Caco-2 (cell line): ENCODE measurements around the gene PRR18. TPM values are rescaled to one million over a fixed set of nuclear protein-coding genes. Genes with fewer than 3 reads are reported as not detected.

ENCODE experiments used
- BruUV-seq: library from RNA; stranded (reverse); fragments of 400-500 nt; replicated peaks from 2 replicates; lab custom pipeline; 2021; lab: Mats Ljungman, UMichigan
- CTCF ChIA-PET: fragments of 300-600 bp; sonication (Branson Sonifier 250); formaldehyde crosslinking; loops from one replicate; lab custom pipeline; 2022; ENCODE audit warnings: antibody characterized with exemption; lab: Charles Lee
- POLR2A ChIA-PET: fragments of 300-600 bp; sonication (Branson Sonifier 250); formaldehyde crosslinking; loops from one replicate; lab custom pipeline; 2022; ENCODE audit warnings: antibody characterized with exemption; lab: Charles Lee
- DNase-seq, 2 experiments: peaks; one replicate each; pipeline versions ENCODE4 v3.0.0 to v3.0.0-alpha.2; 2020 to 2022
- H3K27me3 ChIP-seq: replicated peaks from 2 replicates; pipeline ENCODE4 v1.6.0; 2011; ENCODE audit warnings: low read length; ENCODE audit not compliant: control insufficient read depth, insufficient read depth
- H3K36me3 ChIP-seq: 2 replicates; pipeline ENCODE4 v1.5.1; 2011; ENCODE audit warnings: low read length; ENCODE audit not compliant: control insufficient read depth, insufficient read depth
- H3K4me1 ChIP-seq: fragments of 250-450 bp; sonication (Bioruptor Pico); 2 replicates; pipeline ENCODE4 v1.5.1; 2020; ENCODE audit warnings: mild to moderate bottlenecking
- H3K4me3 ChIP-seq: 2 replicates; pipeline ENCODE4 v1.5.1; 2011; ENCODE audit warnings: low read depth, mild to moderate bottlenecking, control low read depth, low read length
- H3K9me3 ChIP-seq: fragments of 250-450 bp; sonication (Bioruptor Pico); 2 replicates; pipeline ENCODE4 v1.5.1; 2020; ENCODE audit warnings: mild to moderate bottlenecking, moderate library complexity
- H3K27ac Mint-ChIP-seq: one replicate; pipeline ENCODE4 v1.8.0; 2022; ENCODE audit warnings: mixed read lengths; ENCODE audit not compliant: unreplicated experiment
- H3K27me3 Mint-ChIP-seq: one replicate; pipeline ENCODE4 v1.8.0; 2022; ENCODE audit warnings: mixed read lengths; ENCODE audit not compliant: insufficient read depth, unreplicated experiment
- H3K36me3 Mint-ChIP-seq: one replicate; pipeline ENCODE4 v1.8.0; 2022; ENCODE audit warnings: mild to moderate bottlenecking, mixed read lengths; ENCODE audit not compliant: insufficient read depth, unreplicated experiment
- H3K4me1 Mint-ChIP-seq: one replicate; pipeline ENCODE4 v1.8.0; 2022; ENCODE audit warnings: low read depth, mixed read lengths; ENCODE audit not compliant: unreplicated experiment
- H3K4me3 Mint-ChIP-seq: one replicate; pipeline ENCODE4 v1.8.0; 2022; ENCODE audit warnings: mild to moderate bottlenecking, moderate library complexity, mixed read lengths; ENCODE audit not compliant: unreplicated experiment
- H3K9me3 Mint-ChIP-seq: one replicate; pipeline ENCODE4 v1.8.0; 2022; ENCODE audit warnings: mixed read lengths; ENCODE audit not compliant: unreplicated experiment
- intact Hi-C: fragments of 100-400 bp; cut with micrococcal nuclease; formaldehyde crosslinking; loops from one replicate; pipeline ENCODE4 v1.10.0; 2022; ENCODE audit not compliant: unreplicated experiment
- total RNA-seq: library from RNA; stranded (reverse); gene quantifications from 2 replicates; pipeline ENCODE4 v1.2.3, GENCODE V29; 2022
- TF ChIP-seq, protein P1 (sequence below), 2 experiments: fragments of 200-600 bp in 1 of 2; IDR thresholded peaks; 1 replicate in 1 of 2; 2 replicates in 1 of 2; pipeline versions ENCODE4 v1.5.1 to v1.8.0; 2011 to 2022; ENCODE audit warnings: antibody characterized with exemption in 1 of 2, control low read depth in 1 of 2, inconsistent platforms in 1 of 2, low read depth in 1 of 2, low read length in 1 of 2, mild to moderate bottlenecking in 1 of 2, moderate library complexity in 1 of 2; ENCODE audit not compliant: insufficient read depth in 1 of 2, severe bottlenecking in 1 of 2, unreplicated experiment in 1 of 2

PRR18 gene
- total RNA-seq, 1 experiment from 2014 or later, result 0.95 TPM

DNA sequence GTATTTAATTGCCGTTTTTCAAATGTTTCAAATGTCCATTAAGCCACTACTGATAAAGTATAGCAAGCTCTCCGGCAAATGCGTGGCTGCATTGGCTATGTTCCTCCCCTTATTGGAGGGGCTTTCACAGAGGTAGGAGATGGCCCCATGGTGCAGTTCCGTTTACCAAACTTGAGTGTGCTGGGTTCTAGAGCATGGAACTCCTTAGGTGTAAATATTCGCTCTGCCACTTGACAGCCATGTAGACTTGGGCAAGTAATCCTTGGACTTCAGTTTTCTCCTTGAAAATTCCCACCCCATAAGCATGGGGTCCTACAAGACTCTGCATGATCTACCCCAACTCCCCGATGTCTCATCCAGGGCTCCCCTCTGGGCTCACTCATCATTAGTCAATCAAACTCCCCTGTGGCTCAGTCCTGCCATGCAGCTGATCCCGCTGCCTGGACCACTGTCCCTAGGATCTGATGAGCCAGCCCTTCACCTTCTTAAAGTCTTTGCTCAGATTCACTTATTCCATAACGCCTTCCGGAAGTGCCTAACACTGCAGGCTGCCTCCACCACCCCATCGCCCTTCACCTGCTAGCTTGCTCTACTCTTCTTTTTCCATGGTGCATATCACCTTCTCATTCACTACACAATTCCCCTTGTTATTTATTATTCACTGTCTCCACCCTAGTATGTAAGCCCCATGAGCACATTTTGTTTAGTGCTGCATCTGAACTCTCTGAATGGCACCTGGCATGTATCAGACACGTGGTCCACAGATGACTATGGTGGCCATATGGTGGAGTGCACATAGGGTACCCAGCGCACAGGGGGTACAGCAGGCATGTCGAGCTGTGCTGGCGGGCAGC, 18.8 kb downstream of the PRR18 start:
- no peak overlapping the region for H3K4me3 Mint-ChIP-seq
- ChIA-PET POLR2A (no interaction called here), CTCF (no interaction called here)
- intact Hi-C loops, result no loop called here
- H3K4me1 ChIP-seq, result no peaks in the 10 kb centered on the region
- DNase-seq, result no peak
- no peaks in the 10 kb centered on the region for H3K27me3 ChIP-seq
- no peak overlapping the region for H3K4me3 ChIP-seq
- no peaks in the 10 kb centered on the region for H3K9me3 ChIP-seq
- H3K36me3 Mint-ChIP-seq, result peaks cover 4% of the 10 kb centered on the region
- H3K36me3 ChIP-seq, result no peaks in the 10 kb centered on the region
- no peak overlapping the region for H3K27ac Mint-ChIP-seq
- H3K4me1 Mint-ChIP-seq, result no peaks in the 10 kb centered on the region
- H3K27me3 Mint-ChIP-seq, result peaks cover 14% of the 10 kb centered on the region
- H3K9me3 Mint-ChIP-seq, result no peaks in the 10 kb centered on the region
- no TSS peak for BruUV-seq
- TF ChIP-seq, protein P1, sequence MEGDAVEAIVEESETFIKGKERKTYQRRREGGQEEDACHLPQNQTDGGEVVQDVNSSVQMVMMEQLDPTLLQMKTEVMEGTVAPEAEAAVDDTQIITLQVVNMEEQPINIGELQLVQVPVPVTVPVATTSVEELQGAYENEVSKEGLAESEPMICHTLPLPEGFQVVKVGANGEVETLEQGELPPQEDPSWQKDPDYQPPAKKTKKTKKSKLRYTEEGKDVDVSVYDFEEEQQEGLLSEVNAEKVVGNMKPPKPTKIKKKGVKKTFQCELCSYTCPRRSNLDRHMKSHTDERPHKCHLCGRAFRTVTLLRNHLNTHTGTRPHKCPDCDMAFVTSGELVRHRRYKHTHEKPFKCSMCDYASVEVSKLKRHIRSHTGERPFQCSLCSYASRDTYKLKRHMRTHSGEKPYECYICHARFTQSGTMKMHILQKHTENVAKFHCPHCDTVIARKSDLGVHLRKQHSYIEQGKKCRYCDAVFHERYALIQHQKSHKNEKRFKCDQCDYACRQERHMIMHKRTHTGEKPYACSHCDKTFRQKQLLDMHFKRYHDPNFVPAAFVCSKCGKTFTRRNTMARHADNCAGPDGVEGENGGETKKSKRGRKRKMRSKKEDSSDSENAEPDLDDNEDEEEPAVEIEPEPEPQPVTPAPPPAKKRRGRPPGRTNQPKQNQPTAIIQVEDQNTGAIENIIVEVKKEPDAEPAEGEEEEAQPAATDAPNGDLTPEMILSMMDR (IDR thresholded peaks at IDR 0.05; ENCODE audit: insufficient read depth in 1 of 2, low read depth in 1 of 2, low read length in 1 of 2, severe bottlenecking in 1 of 2, unreplicated experiment in 1 of 2), result no peak

DNA sequence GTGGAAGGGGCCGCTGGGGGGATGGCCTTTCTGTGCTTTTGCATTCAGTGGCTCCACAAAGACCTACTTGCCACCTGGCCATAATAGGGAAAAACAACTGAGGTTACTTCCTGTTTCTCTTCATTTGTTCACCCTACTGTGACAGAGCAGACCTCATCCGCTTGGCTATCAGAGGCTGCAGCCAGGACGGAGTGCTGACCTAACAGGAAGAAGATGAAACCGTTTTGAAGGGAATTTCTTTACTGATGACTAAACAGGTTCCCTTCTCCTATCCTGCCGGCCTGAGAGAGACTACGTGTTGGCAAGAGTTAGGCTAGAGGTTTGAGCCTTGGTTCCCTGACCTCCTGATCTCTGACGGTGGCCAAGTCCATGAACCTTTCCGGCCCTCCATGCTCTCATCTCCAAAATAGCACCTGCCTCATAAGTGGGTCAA, 21.3 kb downstream of the PRR18 start:
- H3K4me3 ChIP-seq, result no peak overlapping the region
- POLR2A ChIA-PET, result no interaction called here
- BruUV-seq, result no TSS peak
- no peak overlapping the region for H3K4me3 Mint-ChIP-seq
- peaks cover 11% of the 10 kb centered on the region for H3K27me3 Mint-ChIP-seq
- H3K4me1 ChIP-seq, result no peaks in the 10 kb centered on the region
- H3K9me3 Mint-ChIP-seq, result no peaks in the 10 kb centered on the region
- H3K27me3 ChIP-seq, result no peaks in the 10 kb centered on the region; the same call in 1 of the 2 replicates
- H3K4me1 Mint-ChIP-seq, result no peaks in the 10 kb centered on the region
- no peak for DNase-seq
- intact Hi-C loops, result no loop called here
- H3K36me3 ChIP-seq, result no peaks in the 10 kb centered on the region
- no peaks in the 10 kb centered on the region for H3K9me3 ChIP-seq
- CTCF ChIA-PET, result interaction anchor here (1.5 kb wide), 1 partner anchor 114 kb away, joined by 3 read pairs; no protein-coding TSS in a partner anchor
- peaks cover 4% of the 10 kb centered on the region for H3K36me3 Mint-ChIP-seq
- TF ChIP-seq, protein P1 (IDR thresholded peaks at IDR 0.05; ENCODE audit: insufficient read depth in 1 of 2, low read depth in 1 of 2, low read length in 1 of 2, severe bottlenecking in 1 of 2, unreplicated experiment in 1 of 2), result no peak
- H3K27ac Mint-ChIP-seq, result no peak overlapping the region

DNA sequence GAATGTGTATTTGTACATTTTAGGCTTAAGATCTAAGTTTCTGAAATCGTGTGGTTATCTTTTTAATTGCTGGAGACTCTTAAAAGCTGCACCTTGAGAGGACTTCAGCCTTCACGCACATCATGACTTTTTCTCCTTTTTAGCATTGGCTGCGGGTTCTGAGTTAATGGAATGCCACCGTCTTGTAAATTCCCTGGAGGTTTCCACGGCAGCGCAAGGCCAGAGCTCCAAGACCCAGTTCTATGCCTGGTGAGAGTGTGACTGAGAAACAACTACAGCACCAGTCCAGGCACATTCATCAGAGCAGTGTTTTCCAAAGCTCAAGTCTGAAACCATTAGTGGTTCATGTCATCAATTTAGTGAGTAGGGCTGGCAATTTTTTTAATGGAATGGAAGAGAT, 23.0 kb downstream of the PRR18 start:
- H3K9me3 ChIP-seq, result no peaks in the 10 kb centered on the region
- BruUV-seq, result no TSS peak
- H3K27ac Mint-ChIP-seq, result no peak overlapping the region
- no peaks in the 10 kb centered on the region for H3K9me3 Mint-ChIP-seq
- H3K36me3 Mint-ChIP-seq, result peaks cover under 1% of the 10 kb centered on the region
- CTCF ChIA-PET, result interaction anchor here (1.5 kb wide), 1 partner anchor 115 kb away, joined by 3 read pairs; no protein-coding TSS in a partner anchor
- no peak overlapping the region for H3K4me3 ChIP-seq
- POLR2A ChIA-PET, result no interaction called here
- no peaks in the 10 kb centered on the region for H3K4me1 Mint-ChIP-seq
- no peaks in the 10 kb centered on the region for H3K4me1 ChIP-seq
- TF ChIP-seq, protein P1 (IDR thresholded peaks at IDR 0.05; ENCODE audit: insufficient read depth in 1 of 2, low read depth in 1 of 2, low read length in 1 of 2, severe bottlenecking in 1 of 2, unreplicated experiment in 1 of 2), result no peak
- no peaks in the 10 kb centered on the region; the same call in 1 of the 2 replicates for H3K27me3 ChIP-seq
- DNase-seq, result no peak
- peaks cover 8% of the 10 kb centered on the region for H3K27me3 Mint-ChIP-seq
- intact Hi-C loops, result no loop called here
- H3K36me3 ChIP-seq, result no peaks in the 10 kb centered on the region
- H3K4me3 Mint-ChIP-seq, result no peak overlapping the region
